ENCODE measurements around the gene SPIN1. TPM values are rescaled to one million over a fixed set of nuclear protein-coding genes. Genes with fewer than 3 reads are reported as not detected.
A peak's percentile ranks its signal among the peaks of the same experiment; 100 is the strongest.

The SPIN1 gene
- total and polyA plus RNA-seq, 2 donors (not counting 3 experiments of a cell fraction or from before 2014, with no cell fraction given), result 38.1 to 56.8 TPM

- no peaks in the 10 kb centered on the region for H3K27me3 ChIP-seq (ENCODE audit: control insufficient read depth in 2 of 2, insufficient read depth in 2 of 2, low read length in 2 of 2)
- intact Hi-C loops (cut with micrococcal nuclease) (no loop called here), dilution Hi-C loops (cut with MboI; ENCODE audit: extremely low pct_ligation_motif_present, low sequenced_read_pairs) (no loop called here)
- no peak overlapping the region for H3K9ac ChIP-seq (replicated peaks; ENCODE audit: extremely low read depth, insufficient read depth, low read length)
- TF ChIP-seq MAX (IDR thresholded peaks at IDR 0.05; ENCODE audit: insufficient read depth, insufficient read length) (no peak), FOS (IDR thresholded peaks at IDR 0.05; ENCODE audit: borderline replicate concordance, insufficient read depth, low read length) (peak; percentile 15)
- no peaks in the 10 kb centered on the region for H3K9me1 ChIP-seq (replicated peaks; ENCODE audit: control insufficient read depth, extremely low read depth, insufficient read depth, low read length)
- H3K79me2 ChIP-seq (ENCODE audit: control insufficient read depth, insufficient read depth, low read length), result peaks cover 11% of the 10 kb centered on the region
- H4K20me1 ChIP-seq (replicated peaks; ENCODE audit: control insufficient read depth, extremely low read depth, insufficient read depth, low read length), result no peaks in the 10 kb centered on the region
- peak overlapping the region; percentile 68 for H3K4me2 ChIP-seq (ENCODE audit: insufficient read depth, low read length)
- ChIA-PET CTCF (no interaction called here), POLR2A (no interaction called here)
- H3K4me1 ChIP-seq (ENCODE audit: control insufficient read depth, extremely low read depth, insufficient read depth, low read length), result peaks cover 26% of the 10 kb centered on the region
- DNase-seq (ENCODE audit: low read depth, low spot score) (peak; percentile 57), FAIRE-seq (peak; percentile 38)
- H3K27ac ChIP-seq (ENCODE audit: insufficient read depth, low read depth, low read length), result peak overlapping the region; percentile 26
- no peaks in the 10 kb centered on the region for H3K9me3 ChIP-seq (replicated peaks; ENCODE audit: control insufficient read depth, insufficient read depth, low read length)
- no TSS peak for BruUV-seq (replicated peaks)
- no peak overlapping the region for H3K4me3 ChIP-seq (replicated peaks in 1 of 3; ENCODE audit: insufficient read depth in 1 of 3, low read depth in 1 of 3, low read length in 3 of 3)
- H2AFZ ChIP-seq (ENCODE audit: low read depth, low read length), result no peak overlapping the region
- H3K36me3 ChIP-seq (ENCODE audit: control insufficient read depth in 2 of 2, extremely low read depth in 1 of 2, insufficient read depth in 2 of 2, low read length in 2 of 2), result peaks cover 0 to 5% of the 10 kb centered on the region in 2 experiments
These were observed 76.6 kb downstream of the SPIN1 start for GRCh38 chr9:88464851-88465250.

GRCh38 chr9:88468226-88468625 lies 80.0 kb downstream of the SPIN1 start:
- peaks cover 22% of the 10 kb centered on the region for H3K4me1 ChIP-seq (ENCODE audit: control insufficient read depth, extremely low read depth, insufficient read depth, low read length)
- ChIA-PET CTCF (no interaction called here), POLR2A (no interaction called here)
- no peaks in the 10 kb centered on the region for H3K9me3 ChIP-seq (replicated peaks; ENCODE audit: control insufficient read depth, insufficient read depth, low read length)
- H3K9me1 ChIP-seq (replicated peaks; ENCODE audit: control insufficient read depth, extremely low read depth, insufficient read depth, low read length), result no peaks in the 10 kb centered on the region
- no peak overlapping the region for H2AFZ ChIP-seq (ENCODE audit: low read depth, low read length)
- DNase-seq (ENCODE audit: low read depth, low spot score) (no peak), FAIRE-seq (no peak)
- intact Hi-C loops (cut with micrococcal nuclease), result no loop called here
- H3K4me3 ChIP-seq (replicated peaks in 1 of 3; ENCODE audit: insufficient read depth in 1 of 3, low read depth in 1 of 3, low read length in 3 of 3), result no peak overlapping the region
- peaks cover 7% of the 10 kb centered on the region for H3K79me2 ChIP-seq (ENCODE audit: control insufficient read depth, insufficient read depth, low read length)
- no TSS peak for BruUV-seq (replicated peaks)
- H3K27me3 ChIP-seq (ENCODE audit: control insufficient read depth in 2 of 2, insufficient read depth in 2 of 2, low read length in 2 of 2), result no peaks in the 10 kb centered on the region
- H3K36me3 ChIP-seq (ENCODE audit: control insufficient read depth in 2 of 2, extremely low read depth in 1 of 2, insufficient read depth in 2 of 2, low read length in 2 of 2), result peaks cover 0 to 5% of the 10 kb centered on the region in 2 experiments
- H4K20me1 ChIP-seq (replicated peaks; ENCODE audit: control insufficient read depth, extremely low read depth, insufficient read depth, low read length), result no peaks in the 10 kb centered on the region
- H3K4me2 ChIP-seq (ENCODE audit: insufficient read depth, low read length), result no peak overlapping the region
- dilution Hi-C loops (cut with MboI; ENCODE audit: extremely low pct_ligation_motif_present, low sequenced_read_pairs), result no loop called here
- TF ChIP-seq POLR2AphosphoS5 (IDR thresholded peaks at IDR 0.05; ENCODE audit: insufficient read depth, low read depth, low read length), result no peak
- no peak for TF ChIP-seq MAX (IDR thresholded peaks at IDR 0.05; ENCODE audit: insufficient read depth, insufficient read length)
- no peak for TF ChIP-seq MYC (IDR thresholded peaks at IDR 0.05; ENCODE audit: low read depth, low read length)
- TF ChIP-seq CTCF (IDR thresholded peaks at IDR 0.05; ENCODE audit: extremely low read depth in 1 of 2, insufficient read depth in 1 of 2, low read depth in 1 of 2, low read length in 2 of 2), result no peak
- TF ChIP-seq JUN (IDR thresholded peaks at IDR 0.05; ENCODE audit: borderline replicate concordance, insufficient read depth, insufficient read length, low read depth), result no peak
- no peak for TF ChIP-seq EZH2 (IDR thresholded peaks at IDR 0.05; ENCODE audit: borderline replicate concordance, low read depth, low read length, severe bottlenecking)
- TF ChIP-seq POLR2A (IDR thresholded peaks at IDR 0.05; ENCODE audit: low read depth, low read length), result no peak
- no peak for TF ChIP-seq FOS (IDR thresholded peaks at IDR 0.05; ENCODE audit: borderline replicate concordance, insufficient read depth, low read length)
- no peak for TF ChIP-seq GATA2 (IDR thresholded peaks at IDR 0.05; ENCODE audit: insufficient read depth, insufficient read length, low read depth, low read length)
- H3K9ac ChIP-seq (replicated peaks; ENCODE audit: extremely low read depth, insufficient read depth, low read length), result no peak overlapping the region
- H3K27ac ChIP-seq (ENCODE audit: insufficient read depth, low read depth, low read length), result no peak overlapping the region
